HS-5 (cell line): ENCODE results near the gene POLD1.
"Not testable (repeated sequence)": the region's sequence is repeated elsewhere in the genome, so short reads cannot be mapped to it uniquely, and the experiment has no call there.

ENCODE experiments used
- DNase-seq: peaks from one replicate; pipeline ENCODE4 v3.0.0-alpha.2; 2012; ENCODE audit warnings: low read depth

Gene POLD1

DNA sequence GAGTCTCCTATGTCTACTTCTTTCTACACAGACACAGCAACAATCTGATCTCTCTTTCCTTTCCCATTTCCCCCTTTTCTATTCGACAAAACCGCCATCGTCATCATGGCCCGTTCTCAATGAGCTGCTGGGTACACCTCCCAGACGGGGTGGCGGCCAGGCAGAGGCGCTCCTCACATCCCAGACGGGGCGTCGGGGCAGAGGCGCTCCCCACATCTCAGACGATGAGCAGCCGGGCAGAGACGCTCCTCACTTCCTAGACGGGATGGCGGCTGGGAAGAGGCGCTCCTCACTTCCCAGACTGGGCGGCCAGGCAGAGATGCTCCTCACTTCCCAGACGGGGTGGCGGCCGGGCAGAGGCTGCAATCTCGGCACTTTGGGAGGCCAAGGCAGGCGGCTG, 6.8 kb downstream of the POLD1 start:
- DNase-seq: not testable (repeated sequence)

GRCh38 chr19:50392759-50393158, 8.6 kb downstream of the POLD1 start:
- no peak for DNase-seq

- no peak for DNase-seq
These were observed 9.4 kb downstream of the POLD1 start for GRCh38 chr19:50393589-50393988.

DNA sequence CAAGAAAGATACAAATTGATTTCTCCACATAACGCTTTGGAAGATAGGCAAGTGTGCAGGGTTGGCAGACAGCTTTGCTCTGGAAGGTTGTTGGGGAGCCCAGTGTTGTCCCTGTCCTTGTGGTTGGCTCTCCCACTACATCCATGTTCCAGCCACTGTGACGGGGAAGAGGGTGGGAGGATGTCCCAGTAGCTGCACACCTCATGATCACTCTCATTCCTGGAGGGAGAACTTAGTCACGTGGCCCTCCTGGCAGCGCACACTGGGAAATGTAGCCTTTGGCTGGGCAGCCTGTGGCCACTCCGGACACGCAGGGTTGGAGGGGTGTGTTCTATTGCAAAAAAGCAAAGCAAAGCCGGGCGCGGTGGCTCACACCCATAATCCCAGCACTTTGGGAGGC, 9.9 kb downstream of the POLD1 start:
- no peak for DNase-seq

- DNase-seq: no peak
These were observed 14.7 kb downstream of the POLD1 start for GRCh38 chr19:50398675-50399367.

GRCh38 chr19:50399368-50399745, 15.2 kb downstream of the POLD1 start:
- DNase-seq: no peak

- no peak for DNase-seq
These were observed 17.7 kb downstream of the POLD1 start for GRCh38 chr19:50401605-50402450.

DNA sequence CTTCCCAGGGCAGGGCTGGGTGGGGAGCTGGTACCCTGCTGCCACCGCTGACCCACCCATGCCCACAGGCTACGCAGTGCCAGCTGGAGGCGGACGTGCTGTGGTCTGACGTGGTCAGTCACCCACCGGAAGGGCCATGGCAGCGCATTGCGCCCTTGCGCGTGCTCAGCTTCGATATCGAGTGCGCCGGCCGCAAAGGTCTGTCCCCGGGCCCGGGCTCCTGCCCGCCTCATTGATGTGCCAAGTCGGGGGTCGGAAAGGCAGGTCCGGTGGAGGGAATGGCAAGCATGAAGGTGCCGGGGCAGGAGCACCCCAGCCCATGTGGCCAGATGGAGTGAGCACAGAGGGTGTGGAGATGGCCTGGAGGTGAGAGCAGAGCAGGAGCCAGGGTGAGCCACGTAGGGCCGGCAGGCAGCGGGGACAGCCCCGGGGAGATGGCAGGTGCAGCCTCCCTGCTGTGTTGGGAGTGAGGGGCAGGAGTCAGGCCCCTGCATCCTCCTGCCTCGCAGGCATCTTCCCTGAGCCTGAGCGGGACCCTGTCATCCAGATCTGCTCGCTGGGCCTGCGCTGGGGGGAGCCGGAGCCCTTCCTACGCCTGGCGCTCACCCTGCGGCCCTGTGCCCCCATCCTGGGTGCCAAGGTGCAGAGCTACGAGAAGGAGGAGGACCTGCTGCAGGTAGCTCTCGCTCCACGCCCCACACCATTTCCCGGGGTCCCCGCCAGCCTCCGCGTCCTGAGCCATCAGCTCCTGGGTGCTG, 18.6 kb downstream of the POLD1 start:
- no peak for DNase-seq

- DNase-seq: no peak
These were observed 22.1 kb downstream of the POLD1 start for GRCh38 chr19:50406156-50406820.

- DNase-seq: no peak
These were observed 22.7 kb downstream of the POLD1 start for GRCh38 chr19:50406829-50407228.

GRCh38 chr19:50409347-50409746, 25.2 kb downstream of the POLD1 start:
- DNase-seq: no peak

GRCh38 chr19:50410109-50410508, 26.0 kb downstream of the POLD1 start:
- no peak for DNase-seq

DNA sequence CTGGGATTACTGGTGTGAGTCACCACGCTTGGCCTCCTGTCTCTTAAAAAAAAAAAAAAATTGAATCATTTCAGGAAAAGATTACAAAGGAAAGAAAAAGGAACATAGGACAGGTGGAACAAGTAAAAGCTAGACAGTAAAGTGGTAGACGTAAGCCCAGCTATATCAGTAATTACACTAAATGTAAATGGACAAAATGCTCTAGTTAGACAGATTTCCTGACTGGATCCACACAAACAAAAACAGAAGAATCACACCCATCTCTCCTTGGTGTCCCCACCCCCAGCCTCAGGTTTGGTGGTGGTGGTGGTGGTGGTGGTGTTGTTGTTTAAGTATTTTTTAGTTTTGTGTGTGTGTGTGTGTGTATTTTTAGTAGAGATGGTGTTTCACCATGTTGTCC, 28.3 kb downstream of the POLD1 start:
- no peak for DNase-seq

GRCh38 chr19:50413096-50413495, 28.9 kb downstream of the POLD1 start:
- DNase-seq: no peak

GRCh38 chr19:50413531-50413930, 29.4 kb downstream of the POLD1 start:
- no peak for DNase-seq

DNA sequence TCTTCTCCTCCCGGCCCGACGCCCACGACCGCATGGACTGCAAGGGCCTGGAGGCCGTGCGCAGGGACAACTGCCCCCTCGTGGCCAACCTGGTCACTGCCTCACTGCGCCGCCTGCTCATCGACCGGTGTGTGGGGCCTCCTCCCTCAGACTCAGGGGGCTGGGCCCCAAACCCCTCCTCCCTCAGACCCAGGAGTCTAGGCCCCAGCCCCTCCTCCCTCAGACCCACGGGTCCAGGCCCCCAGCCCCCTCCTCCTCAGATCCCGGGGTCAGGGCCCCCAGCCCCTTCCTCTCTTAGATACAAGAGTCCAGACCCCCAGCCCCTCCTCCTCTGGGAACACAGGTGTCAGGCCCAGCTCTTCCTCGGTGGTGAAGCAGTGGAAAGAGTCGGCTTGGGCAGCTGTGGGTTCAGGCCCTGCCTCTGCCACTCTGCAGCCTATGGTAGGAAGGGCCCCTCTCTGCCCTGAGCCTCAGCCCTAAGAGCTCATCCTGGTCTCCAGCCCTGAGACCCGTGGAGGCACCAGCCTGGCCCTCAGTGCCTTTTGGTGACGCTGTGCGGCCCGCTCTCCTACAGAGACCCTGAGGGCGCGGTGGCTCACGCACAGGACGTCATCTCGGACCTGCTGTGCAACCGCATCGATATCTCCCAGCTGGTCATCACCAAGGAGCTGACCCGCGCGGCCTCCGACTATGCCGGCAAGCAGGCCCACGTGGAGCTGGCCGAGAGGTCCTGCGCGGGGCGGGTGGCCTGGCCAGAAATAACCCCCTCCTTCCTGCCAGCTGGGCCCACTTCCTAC, 30.9 kb downstream of the POLD1 start:
- no peak for DNase-seq

DNA sequence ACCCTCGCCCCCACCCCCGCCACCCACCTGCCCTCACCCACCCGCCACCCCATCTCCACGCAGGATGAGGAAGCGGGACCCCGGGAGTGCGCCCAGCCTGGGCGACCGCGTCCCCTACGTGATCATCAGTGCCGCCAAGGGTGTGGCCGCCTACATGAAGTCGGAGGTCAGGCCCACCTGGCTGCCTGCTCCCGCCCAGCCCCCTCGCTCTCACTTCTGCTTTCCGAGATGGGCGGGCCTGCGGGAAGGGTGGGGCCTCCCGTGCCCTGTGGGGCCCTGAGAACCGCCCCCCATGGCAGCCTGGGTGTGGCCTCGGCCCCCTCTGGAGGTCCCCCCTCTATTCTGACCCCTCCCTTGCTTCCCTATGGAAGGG, 31.5 kb downstream of the POLD1 start:
- no peak for DNase-seq

- no peak for DNase-seq
These were observed 32.2 kb downstream of the POLD1 start for GRCh38 chr19:50416034-50416977.

- no peak for DNase-seq
These were observed 33.2 kb downstream of the POLD1 start for GRCh38 chr19:50417111-50418081.
